ENCODE data around the gene ARHGEF7.
"Not testable (repeated sequence)": the region's sequence is repeated elsewhere in the genome, so short reads cannot be mapped to it uniquely, and the experiment has no call there.

The ARHGEF7 gene

GRCh38 chr13:111256946-111257345 lies 141.8 kb downstream of the ARHGEF7 start:
- no peak for DNase-seq

GRCh38 chr13:111257899-111258298 lies 142.8 kb downstream of the ARHGEF7 start:
- DNase-seq: not testable (repeated sequence)

- no peak for DNase-seq
These were observed 143.5 kb downstream of the ARHGEF7 start for GRCh38 chr13:111258637-111259036.

- no peak for DNase-seq
These were observed 143.9 kb downstream of the ARHGEF7 start for GRCh38 chr13:111259058-111259457.

GRCh38 chr13:111261326-111261725 lies 146.2 kb downstream of the ARHGEF7 start:
- no peak for DNase-seq

GRCh38 chr13:111262281-111262680 lies 147.2 kb downstream of the ARHGEF7 start:
- DNase-seq: no peak

- no peak for DNase-seq
These were observed 147.6 kb downstream of the ARHGEF7 start for GRCh38 chr13:111262715-111263114.

- DNase-seq: no peak
These were observed 148.5 kb downstream of the ARHGEF7 start for GRCh38 chr13:111263566-111263965.

GRCh38 chr13:111265006-111265700 lies 150.0 kb downstream of the ARHGEF7 start:
- DNase-seq: no peak

- no peak for DNase-seq
These were observed 150.6 kb downstream of the ARHGEF7 start for GRCh38 chr13:111265701-111266035.

GRCh38 chr13:111267205-111267604 lies 152.1 kb downstream of the ARHGEF7 start:
- no peak for DNase-seq

GRCh38 chr13:111267784-111268183 lies 152.7 kb downstream of the ARHGEF7 start:
- DNase-seq: no peak

GRCh38 chr13:111269508-111269907 lies 154.4 kb downstream of the ARHGEF7 start:
- DNase-seq: no peak

- DNase-seq: no peak
These were observed 155.0 kb downstream of the ARHGEF7 start for GRCh38 chr13:111270126-111270525.

GRCh38 chr13:111270765-111271698 lies 155.9 kb downstream of the ARHGEF7 start:
- no peak for DNase-seq

- DNase-seq: no peak
These were observed 157.0 kb downstream of the ARHGEF7 start for GRCh38 chr13:111272117-111272516.

GRCh38 chr13:111275382-111275781 lies 160.3 kb downstream of the ARHGEF7 start:
- no peak for DNase-seq

- DNase-seq: no peak
These were observed 161.0 kb downstream of the ARHGEF7 start for GRCh38 chr13:111275995-111276618.

GRCh38 chr13:111278258-111278657 lies 163.1 kb downstream of the ARHGEF7 start:
- no peak for DNase-seq

GRCh38 chr13:111278743-111279652 lies 163.9 kb downstream of the ARHGEF7 start:
- no peak for DNase-seq

- DNase-seq: no peak
These were observed 165.1 kb downstream of the ARHGEF7 start for GRCh38 chr13:111280226-111280625.

All from suppressor macrophage treated with lipopolysaccharide for 1 hour (primary cell).